Karpas-422 (cell line): Measurements from ENCODE around the gene PTH2R. TPM values are rescaled to one million over a fixed set of nuclear protein-coding genes. Genes with fewer than 3 reads are reported as not detected.
"Not testable (repeated sequence)": the region's sequence is repeated elsewhere in the genome, so short reads cannot be mapped to it uniquely, and the experiment has no call there.

Source experiments
- DNase-seq: peaks from one replicate; pipeline ENCODE4 v3.0.0-alpha.2; 2015
- H2AFZ ChIP-seq: fragments of 200-600 bp; sonication (generic); 2 replicates; pipeline ENCODE4 v1.6.1; 2014; ENCODE audit warnings: antibody characterized with exemption, low read length, mixed read lengths
- H3K27ac ChIP-seq: fragments of 200-600 bp; sonication (generic); 2 replicates; pipeline ENCODE4 v1.5.1; 2014; ENCODE audit warnings: mild to moderate bottlenecking, low read length, moderate library complexity
- H3K27me3 ChIP-seq: fragments of 200-600 bp; sonication (generic); 2 replicates; pipeline ENCODE4 v1.6.1; 2014; ENCODE audit warnings: low read length, mixed read lengths
- H3K36me3 ChIP-seq: fragments of 200-600 bp; sonication (generic); 2 replicates; pipeline ENCODE4 v1.6.1; 2014; ENCODE audit warnings: low read length, mixed read lengths; ENCODE audit not compliant: insufficient read depth
- H3K4me1 ChIP-seq: fragments of 200-600 bp; sonication (generic); 2 replicates; pipeline ENCODE4 v1.6.1; 2014; ENCODE audit warnings: mild to moderate bottlenecking, low read length, mixed read lengths
- H3K4me2 ChIP-seq: fragments of 200-600 bp; sonication (generic); 2 replicates; pipeline ENCODE4 v1.6.1; 2014; ENCODE audit warnings: low read length, low read depth, mild to moderate bottlenecking; ENCODE audit not compliant: poor library complexity, severe bottlenecking
- H3K4me3 ChIP-seq: fragments of 200-600 bp; sonication (generic); 2 replicates; pipeline ENCODE4 v1.5.1; 2014; ENCODE audit warnings: mild to moderate bottlenecking, antibody characterized with exemption, low read length, mixed read lengths
- H3K79me2 ChIP-seq: fragments of 200-600 bp; sonication (generic); 2 replicates; pipeline ENCODE4 v1.6.1; 2014; ENCODE audit warnings: mild to moderate bottlenecking, low read length, mixed read lengths
- H3K9ac ChIP-seq: fragments of 200-600 bp; sonication (generic); 2 replicates; pipeline ENCODE4 v1.6.0; 2014; ENCODE audit warnings: low read length
- H3K9me2 ChIP-seq: fragments of 200-600 bp; sonication (generic), shearing (Covaris generic); replicated peaks from 2 replicates; pipeline ENCODE4 v1.6.0; 2014; ENCODE audit warnings: mild to moderate bottlenecking, low read length, moderate library complexity; ENCODE audit not compliant: insufficient read depth
- H3K9me3 ChIP-seq: fragments of 300-700, 200-600 bp; sonication (generic); 2 replicates; pipeline ENCODE4 v1.6.1; 2014; ENCODE audit warnings: low read length, mixed read lengths
- H4K20me1 ChIP-seq: fragments of 200-600 bp; sonication (generic); 2 replicates; pipeline ENCODE4 v1.6.1; 2014; ENCODE audit warnings: mild to moderate bottlenecking, antibody characterized with exemption, low read length, low read depth; ENCODE audit not compliant: insufficient read depth
- total RNA-seq: library from RNA; depleted of rRNA; stranded (reverse); fragments of >200 nt; shearing (Covaris generic); gene quantifications from 2 replicates; pipeline ENCODE4 v1.2.3, GENCODE V29; 2014; ENCODE audit warnings: low replicate concordance

The PTH2R gene
- total RNA-seq, 1 experiment from 2014 or later = 0.22 TPM

GRCh38 chr2:208496129-208496528 lies 89.5 kb downstream of the PTH2R start:
- DNase-seq = no peak
- Histone ChIP-seq H3K27me3 (no peaks in the 10 kb centered on the region), H3K4me2 (no peak overlapping the region), H4K20me1 (no peaks in the 10 kb centered on the region), H3K9me2 (no peaks in the 10 kb centered on the region), H3K9me3 (no peaks in the 10 kb centered on the region), H3K4me3 (no peak overlapping the region), H3K9ac (no peak overlapping the region), H3K27ac (no peak overlapping the region), H2AFZ (no peak overlapping the region), H3K36me3 (no peaks in the 10 kb centered on the region), H3K79me2 (no peaks in the 10 kb centered on the region), H3K4me1 (no peaks in the 10 kb centered on the region)

DNA sequence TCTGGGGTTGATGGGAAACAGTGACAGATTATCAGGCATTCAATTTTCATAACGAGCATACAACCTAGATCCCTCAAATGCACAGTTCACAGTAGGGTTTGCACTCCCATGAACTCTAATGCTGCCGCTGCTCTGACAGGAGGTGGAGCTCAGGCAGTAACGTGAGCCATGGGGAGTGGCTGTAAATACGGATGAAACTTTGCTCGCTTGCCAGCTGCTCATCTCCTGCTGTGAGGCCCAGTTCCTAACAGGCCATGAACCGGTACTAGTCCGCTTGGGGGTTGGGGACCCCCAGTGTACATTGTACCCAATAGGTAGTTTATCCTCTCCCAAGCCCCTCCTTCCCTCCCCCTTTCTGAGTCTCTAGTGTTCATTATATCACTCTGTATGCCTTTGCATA lies 94.6 kb downstream of the PTH2R start:
- no peak overlapping the region for H3K4me3 ChIP-seq
- no peaks in the 10 kb centered on the region for H3K36me3 ChIP-seq
- no peak for DNase-seq
- H3K4me1 ChIP-seq = no peaks in the 10 kb centered on the region
- no peaks in the 10 kb centered on the region for H4K20me1 ChIP-seq
- no peaks in the 10 kb centered on the region for H3K27me3 ChIP-seq
- no peak overlapping the region for H3K27ac ChIP-seq
- no peaks in the 10 kb centered on the region for H3K9me2 ChIP-seq
- no peak overlapping the region for H3K9ac ChIP-seq
- no peak overlapping the region for H2AFZ ChIP-seq
- no peak overlapping the region for H3K4me2 ChIP-seq
- H3K9me3 ChIP-seq = no peaks in the 10 kb centered on the region
- no peaks in the 10 kb centered on the region for H3K79me2 ChIP-seq

GRCh38 chr2:208502288-208502687 lies 95.7 kb downstream of the PTH2R start:
- no peak overlapping the region for H2AFZ ChIP-seq
- no peak overlapping the region for H3K27ac ChIP-seq

GRCh38 chr2:208505365-208505764 lies 98.8 kb downstream of the PTH2R start:
- H3K4me2 ChIP-seq, H3K36me3 ChIP-seq: not testable (repeated sequence)

More at GRCh38 chr2:208502288-208502687, 95.7 kb downstream of the PTH2R start:
- Histone ChIP-seq H3K9me2 (no peaks in the 10 kb centered on the region), H3K4me3 (no peak overlapping the region), H3K27me3 (no peaks in the 10 kb centered on the region), H3K4me2 (no peak overlapping the region), H4K20me1 (no peaks in the 10 kb centered on the region), H3K9ac (no peak overlapping the region), H3K4me1 (no peaks in the 10 kb centered on the region), H3K36me3 (no peaks in the 10 kb centered on the region), H3K79me2 (no peaks in the 10 kb centered on the region), H3K9me3 (no peaks in the 10 kb centered on the region)
- no peak for DNase-seq

DNA sequence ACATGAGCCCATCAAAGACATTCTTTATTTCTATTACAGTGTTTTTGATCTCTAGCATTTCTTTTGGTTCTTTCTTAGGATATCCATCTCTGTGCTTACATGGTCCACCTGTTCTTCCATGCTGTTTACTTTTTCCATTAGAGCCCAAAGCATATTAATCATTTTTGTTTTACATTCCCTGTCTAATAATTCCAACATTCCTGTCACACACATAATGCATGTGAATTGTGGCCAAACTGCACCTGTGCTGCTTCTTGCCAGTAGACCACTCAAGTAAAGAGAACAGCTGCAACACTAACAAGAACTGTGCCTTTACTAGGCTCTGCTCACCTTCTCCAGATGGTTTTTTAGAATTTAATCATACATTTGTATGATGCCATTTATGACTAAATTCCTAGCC lies 103.0 kb downstream of the PTH2R start:
- Histone ChIP-seq H3K27ac (no peak overlapping the region), H3K4me2 (no peak overlapping the region), H3K4me3 (no peak overlapping the region), H3K79me2 (no peaks in the 10 kb centered on the region), H3K27me3 (no peaks in the 10 kb centered on the region), H3K9ac (no peak overlapping the region), H4K20me1 (no peaks in the 10 kb centered on the region), H3K36me3 (no peaks in the 10 kb centered on the region), H3K9me2 (no peaks in the 10 kb centered on the region), H2AFZ (no peak overlapping the region), H3K4me1 (no peaks in the 10 kb centered on the region), H3K9me3 (no peaks in the 10 kb centered on the region)
- no peak for DNase-seq

More at GRCh38 chr2:208505365-208505764, 98.8 kb downstream of the PTH2R start:
- not testable (repeated sequence) for H3K9me2 ChIP-seq, H3K9ac ChIP-seq, H3K4me1 ChIP-seq, H2AFZ ChIP-seq, H3K27me3 ChIP-seq, H3K4me3 ChIP-seq, H4K20me1 ChIP-seq, DNase-seq, H3K9me3 ChIP-seq, H3K27ac ChIP-seq, H3K79me2 ChIP-seq

DNA sequence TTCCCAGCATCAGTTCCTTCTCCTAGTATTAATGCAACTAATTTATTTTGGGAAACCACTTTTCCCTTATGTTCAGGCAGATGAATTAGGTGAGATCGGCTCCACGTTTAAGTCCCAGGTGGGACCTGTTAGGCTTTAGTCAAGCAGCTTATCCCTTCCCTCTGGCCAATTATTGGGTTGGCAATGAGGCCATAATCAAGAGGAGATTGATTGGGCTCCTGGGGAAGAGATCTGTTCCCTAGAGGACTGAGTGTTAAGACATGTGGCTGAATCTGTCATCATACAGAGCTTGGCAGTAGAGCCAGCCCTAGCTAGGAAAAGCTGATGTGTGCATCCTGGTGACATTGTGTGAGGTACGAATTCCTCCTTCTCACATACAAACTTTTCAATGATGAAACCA lies 104.4 kb downstream of the PTH2R start:
- no peaks in the 10 kb centered on the region for H3K9me3 ChIP-seq
- DNase-seq = no peak
- H3K27me3 ChIP-seq = no peaks in the 10 kb centered on the region

DNA sequence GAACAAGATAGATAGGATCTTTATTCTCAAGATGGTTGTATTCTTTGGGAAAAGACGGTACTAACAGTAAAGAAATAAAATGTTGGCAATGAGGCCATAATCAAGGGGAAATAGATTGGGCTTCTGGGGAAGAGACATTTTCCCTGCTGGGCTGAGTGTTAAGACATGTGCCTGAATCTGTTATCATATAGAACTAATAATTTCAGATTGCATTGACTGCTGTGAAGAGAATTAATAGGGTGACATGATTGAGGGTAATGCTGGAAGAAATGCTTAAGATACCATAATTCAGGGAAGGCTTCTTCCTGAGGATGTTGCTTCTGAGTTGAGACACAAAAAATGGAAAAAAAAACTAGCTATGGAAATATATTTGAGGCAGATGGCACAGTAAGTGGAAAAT lies 105.0 kb downstream of the PTH2R start:
- Histone ChIP-seq H3K27me3 (no peaks in the 10 kb centered on the region), H3K79me2 (no peaks in the 10 kb centered on the region), H3K27ac (no peak overlapping the region), H3K9me3 (no peaks in the 10 kb centered on the region), H2AFZ (no peak overlapping the region), H4K20me1 (no peaks in the 10 kb centered on the region), H3K9me2 (no peaks in the 10 kb centered on the region), H3K4me1 (no peaks in the 10 kb centered on the region), H3K4me2 (no peak overlapping the region), H3K4me3 (no peak overlapping the region), H3K36me3 (no peaks in the 10 kb centered on the region), H3K9ac (no peak overlapping the region)
- DNase-seq = no peak

More for the DNA sequence above, 104.4 kb downstream of the PTH2R start:
- Histone ChIP-seq H3K36me3 (no peaks in the 10 kb centered on the region), H3K9me2 (no peaks in the 10 kb centered on the region), H3K9ac (no peak overlapping the region), H3K79me2 (no peaks in the 10 kb centered on the region), H3K4me2 (no peak overlapping the region), H2AFZ (no peak overlapping the region), H3K4me3 (no peak overlapping the region), H4K20me1 (no peaks in the 10 kb centered on the region), H3K27ac (no peak overlapping the region), H3K4me1 (no peaks in the 10 kb centered on the region)

- no peak overlapping the region for H2AFZ ChIP-seq
- H3K4me2 ChIP-seq = no peak overlapping the region
- no peaks in the 10 kb centered on the region for H3K79me2 ChIP-seq
- no peak overlapping the region for H3K27ac ChIP-seq
- no peaks in the 10 kb centered on the region for H3K27me3 ChIP-seq
- H4K20me1 ChIP-seq = no peaks in the 10 kb centered on the region
- no peak for DNase-seq
- no peaks in the 10 kb centered on the region for H3K36me3 ChIP-seq
- no peaks in the 10 kb centered on the region for H3K9me3 ChIP-seq
- no peaks in the 10 kb centered on the region for H3K4me1 ChIP-seq
- no peaks in the 10 kb centered on the region for H3K9me2 ChIP-seq
- no peak overlapping the region for H3K9ac ChIP-seq
- no peak overlapping the region for H3K4me3 ChIP-seq
Measured at GRCh38 chr2:208515099-208515498, 108.5 kb downstream of the PTH2R start.

DNA sequence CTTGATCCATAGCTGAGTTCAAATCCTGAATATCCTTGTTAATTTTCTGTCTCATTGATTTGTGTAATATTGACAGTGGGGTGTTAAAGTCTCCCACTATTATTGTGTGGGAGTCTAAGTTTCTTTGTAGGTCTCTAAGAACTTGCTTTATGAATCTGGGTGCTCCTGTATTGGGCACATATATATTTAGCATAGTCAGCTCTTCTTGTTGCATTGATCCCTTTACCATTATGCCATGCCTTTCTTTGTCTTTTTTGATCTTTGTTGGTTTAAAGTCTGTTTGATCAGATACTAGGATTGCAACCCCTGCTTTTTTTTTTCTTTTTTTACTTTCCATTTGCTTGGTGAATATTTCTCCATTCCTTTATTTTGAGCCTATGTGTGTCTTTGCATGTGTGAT lies 116.5 kb downstream of the PTH2R start:
- not testable (repeated sequence) for H3K36me3 ChIP-seq, DNase-seq, H3K79me2 ChIP-seq, H3K9me3 ChIP-seq, H3K4me3 ChIP-seq, H3K27ac ChIP-seq, H3K27me3 ChIP-seq, H3K9me2 ChIP-seq, H3K4me1 ChIP-seq, H3K4me2 ChIP-seq, H3K9ac ChIP-seq, H4K20me1 ChIP-seq, H2AFZ ChIP-seq
